Urothelium cell line (cell line): ENCODE data around the gene CSF2.

Source experiments
- DNase-seq: peaks from one replicate; pipeline ENCODE4 v3.0.0; 2011; ENCODE audit warnings: low spot score, mixed read lengths
- FAIRE-seq: peaks from 2 replicates; lab custom pipeline; 2011; peaks lifted over from hg19 to GRCh38; lab: Jason Lieb, UNC

Gene CSF2

GRCh38 chr5:132054697-132055440 lies 18.7 kb upstream of the CSF2 start:
- DNase-seq (no peak), FAIRE-seq (no peak)

- no peak for DNase-seq
- no peak for FAIRE-seq
These were observed 18.2 kb upstream of the CSF2 start for GRCh38 chr5:132055441-132055807.

GRCh38 chr5:132055808-132056609 lies 17.6 kb upstream of the CSF2 start:
- DNase-seq, result no peak

GRCh38 chr5:132056610-132057497 lies 16.7 kb upstream of the CSF2 start:
- FAIRE-seq (no peak), DNase-seq (no peak)

More at GRCh38 chr5:132055808-132056609, 17.6 kb upstream of the CSF2 start:
- no peak for FAIRE-seq

GRCh38 chr5:132057498-132058255 lies 15.9 kb upstream of the CSF2 start:
- FAIRE-seq, result no peak
- DNase-seq, result no peak

GRCh38 chr5:132058646-132059042 lies 14.9 kb upstream of the CSF2 start:
- DNase-seq, result no peak

GRCh38 chr5:132059043-132059695 lies 14.4 kb upstream of the CSF2 start:
- FAIRE-seq, result no peak
- DNase-seq, result no peak

More at GRCh38 chr5:132058646-132059042, 14.9 kb upstream of the CSF2 start:
- no peak for FAIRE-seq

GRCh38 chr5:132059696-132060500 lies 13.7 kb upstream of the CSF2 start:
- FAIRE-seq (no peak), DNase-seq (no peak)

- no peak for FAIRE-seq
- no peak for DNase-seq
These were observed 13.0 kb upstream of the CSF2 start, which contains the start of gene IL3 for GRCh38 chr5:132060501-132061161. Gene IL3 (plus strand): TSS chr5:132060655. CDS start chr5:132060707, 52 bp downstream.

- FAIRE-seq (no peak), DNase-seq (peak; percentile 78)
These were observed 10.3 kb upstream of the CSF2 start for GRCh38 chr5:132063090-132063911.

- DNase-seq (no peak), FAIRE-seq (no peak)
These were observed 9.4 kb upstream of the CSF2 start for GRCh38 chr5:132064140-132064539.

GRCh38 chr5:132064738-132065331 lies 8.8 kb upstream of the CSF2 start:
- peak; percentile 85 for DNase-seq
- no peak for FAIRE-seq

GRCh38 chr5:132065351-132065937 lies 8.1 kb upstream of the CSF2 start:
- no peak for FAIRE-seq
- peak; percentile 82 for DNase-seq

- no peak for DNase-seq
- FAIRE-seq, result no peak
These were observed 7.5 kb upstream of the CSF2 start for GRCh38 chr5:132065951-132066701.

GRCh38 chr5:132066871-132067270 lies 6.7 kb upstream of the CSF2 start:
- FAIRE-seq, result no peak
- DNase-seq, result no peak

GRCh38 chr5:132067451-132067850 lies 6.1 kb upstream of the CSF2 start:
- DNase-seq (no peak), FAIRE-seq (no peak)
